ENCODE data around the gene TRMT1. TPM values are rescaled to one million over a fixed set of nuclear protein-coding genes. Genes with fewer than 3 reads are reported as not detected.
A peak's percentile ranks its signal among the peaks of the same experiment; 100 is the strongest.

Gene TRMT1
- total and polyA plus RNA-seq, 2 of the 8 experiments (the other 6 are each of a cell fraction or from before 2014, with no cell fraction given): 77.4 to 99.3 TPM

DNA sequence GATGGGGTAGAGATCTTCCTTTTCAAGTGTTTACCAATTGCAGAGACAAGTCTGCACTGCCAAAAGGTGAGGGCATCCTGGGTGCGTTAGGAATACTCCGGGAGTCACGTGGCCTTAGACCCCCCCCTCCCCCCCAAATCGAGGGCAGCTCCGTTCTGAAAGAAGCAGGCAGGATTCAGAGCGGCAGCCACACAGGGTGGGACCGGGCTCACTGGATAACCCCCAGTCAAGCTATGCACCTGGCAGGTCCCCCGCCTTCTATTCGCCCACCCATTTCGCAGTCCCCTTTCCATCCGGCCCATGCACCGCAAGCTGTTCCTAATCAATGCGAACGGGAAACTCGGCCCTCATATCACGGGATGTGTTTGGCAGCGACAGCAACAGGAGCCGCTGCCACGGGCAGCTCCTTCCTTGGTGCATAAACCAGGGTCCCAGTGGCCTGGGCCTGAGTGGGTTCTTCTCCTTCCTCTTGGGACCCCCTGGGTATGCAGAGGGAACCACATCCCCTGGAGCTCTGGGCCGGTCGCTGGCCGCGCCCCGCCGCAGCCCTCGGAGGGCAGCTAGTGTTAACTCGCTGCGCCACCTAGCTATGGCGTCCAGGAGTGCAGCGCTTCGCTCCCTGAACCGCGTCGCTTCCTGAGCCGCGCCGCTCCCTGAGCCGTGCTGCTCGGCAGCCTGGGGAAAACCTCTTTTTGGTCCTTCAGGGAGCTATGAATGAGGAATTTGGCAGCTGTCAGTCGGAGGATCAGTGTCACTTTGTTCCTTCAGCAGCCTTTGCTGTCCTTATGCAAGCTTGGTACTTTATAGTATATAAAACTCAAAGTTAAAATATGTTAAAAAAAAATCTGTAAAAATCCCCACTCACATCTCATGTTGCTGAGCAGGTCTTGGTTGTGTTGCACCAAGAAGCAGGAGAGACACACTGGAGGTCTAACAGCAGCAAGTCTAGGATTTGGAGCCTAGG, 55.3 kb downstream of the TRMT1 start (continued):
- TF ChIP-seq, protein P1, sequence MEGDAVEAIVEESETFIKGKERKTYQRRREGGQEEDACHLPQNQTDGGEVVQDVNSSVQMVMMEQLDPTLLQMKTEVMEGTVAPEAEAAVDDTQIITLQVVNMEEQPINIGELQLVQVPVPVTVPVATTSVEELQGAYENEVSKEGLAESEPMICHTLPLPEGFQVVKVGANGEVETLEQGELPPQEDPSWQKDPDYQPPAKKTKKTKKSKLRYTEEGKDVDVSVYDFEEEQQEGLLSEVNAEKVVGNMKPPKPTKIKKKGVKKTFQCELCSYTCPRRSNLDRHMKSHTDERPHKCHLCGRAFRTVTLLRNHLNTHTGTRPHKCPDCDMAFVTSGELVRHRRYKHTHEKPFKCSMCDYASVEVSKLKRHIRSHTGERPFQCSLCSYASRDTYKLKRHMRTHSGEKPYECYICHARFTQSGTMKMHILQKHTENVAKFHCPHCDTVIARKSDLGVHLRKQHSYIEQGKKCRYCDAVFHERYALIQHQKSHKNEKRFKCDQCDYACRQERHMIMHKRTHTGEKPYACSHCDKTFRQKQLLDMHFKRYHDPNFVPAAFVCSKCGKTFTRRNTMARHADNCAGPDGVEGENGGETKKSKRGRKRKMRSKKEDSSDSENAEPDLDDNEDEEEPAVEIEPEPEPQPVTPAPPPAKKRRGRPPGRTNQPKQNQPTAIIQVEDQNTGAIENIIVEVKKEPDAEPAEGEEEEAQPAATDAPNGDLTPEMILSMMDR (IDR thresholded peaks at IDR 0.05; ENCODE audit: control extremely low read depth in 1 of 3, insufficient read depth in 1 of 3, low read depth in 1 of 3, low read length in 3 of 3): peak; percentile 95 to 98 (median 95)
- TF ChIP-seq EZH2 (IDR thresholded peaks at IDR 0.05; ENCODE audit: low read depth, low read length, severe bottlenecking) (peak; percentile 66), CREB1 (IDR thresholded peaks at IDR 0.05) (peak; percentile 67; the same call in 1 of the 2 replicates), NANOG (IDR thresholded peaks at IDR 0.05; ENCODE audit: insufficient read depth, low read depth, low read length, poor library complexity, severe bottlenecking) (no peak), ASH2L (IDR thresholded peaks at IDR 0.05; ENCODE audit: low read length) (peak; percentile 21), HDAC2 (IDR thresholded peaks at IDR 0.05; ENCODE audit: borderline replicate concordance in 1 of 2, low read depth in 2 of 2, low read length in 2 of 2) (0 out of 4 replicates have a peak, but pooled peaks of 1 of the 2 experiments have one; percentile 37), TCF12 (IDR thresholded peaks at IDR 0.05; ENCODE audit: low read depth, low read length) (0 out of 2 replicates have a peak, but pooled peaks have one; percentile 56), GABPA (IDR thresholded peaks at IDR 0.05; ENCODE audit: borderline replicate concordance, insufficient read depth, low read length) (peak; percentile 73; the same call in 1 of the 2 replicates), CHD1 (IDR thresholded peaks at IDR 0.05; ENCODE audit: low read depth, low read length) (no peak), NRF1 (IDR thresholded peaks at IDR 0.05; ENCODE audit: low read depth, low read length) (no peak)
- TF ChIP-seq, protein P2, sequence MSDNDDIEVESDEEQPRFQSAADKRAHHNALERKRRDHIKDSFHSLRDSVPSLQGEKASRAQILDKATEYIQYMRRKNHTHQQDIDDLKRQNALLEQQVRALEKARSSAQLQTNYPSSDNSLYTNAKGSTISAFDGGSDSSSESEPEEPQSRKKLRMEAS (IDR thresholded peaks at IDR 0.05): peak; percentile 13
- TF ChIP-seq, protein P3, sequence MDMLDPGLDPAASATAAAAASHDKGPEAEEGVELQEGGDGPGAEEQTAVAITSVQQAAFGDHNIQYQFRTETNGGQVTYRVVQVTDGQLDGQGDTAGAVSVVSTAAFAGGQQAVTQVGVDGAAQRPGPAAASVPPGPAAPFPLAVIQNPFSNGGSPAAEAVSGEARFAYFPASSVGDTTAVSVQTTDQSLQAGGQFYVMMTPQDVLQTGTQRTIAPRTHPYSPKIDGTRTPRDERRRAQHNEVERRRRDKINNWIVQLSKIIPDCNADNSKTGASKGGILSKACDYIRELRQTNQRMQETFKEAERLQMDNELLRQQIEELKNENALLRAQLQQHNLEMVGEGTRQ (IDR thresholded peaks at IDR 0.05; ENCODE audit: low read length): peak; percentile 57

All from H1 (cell line).